HG03159 (cell line): ENCODE measurements around the gene PRMT6.
"Not testable (repeated sequence)": the region's sequence is repeated elsewhere in the genome, so short reads cannot be mapped to it uniquely, and the experiment has no call there.

ENCODE experiments used
- ATAC-seq: cut with Tn5 transposase; IDR thresholded peaks from one replicate; pipeline ENCODE4 v1.9.1; 2021; ENCODE audit warnings: mild to moderate bottlenecking, moderate library complexity; ENCODE audit not compliant: unreplicated experiment

The PRMT6 gene

GRCh38 chr1:107093395-107093794 is 36.9 kb downstream of the PRMT6 start:
- not testable (repeated sequence) for ATAC-seq

DNA sequence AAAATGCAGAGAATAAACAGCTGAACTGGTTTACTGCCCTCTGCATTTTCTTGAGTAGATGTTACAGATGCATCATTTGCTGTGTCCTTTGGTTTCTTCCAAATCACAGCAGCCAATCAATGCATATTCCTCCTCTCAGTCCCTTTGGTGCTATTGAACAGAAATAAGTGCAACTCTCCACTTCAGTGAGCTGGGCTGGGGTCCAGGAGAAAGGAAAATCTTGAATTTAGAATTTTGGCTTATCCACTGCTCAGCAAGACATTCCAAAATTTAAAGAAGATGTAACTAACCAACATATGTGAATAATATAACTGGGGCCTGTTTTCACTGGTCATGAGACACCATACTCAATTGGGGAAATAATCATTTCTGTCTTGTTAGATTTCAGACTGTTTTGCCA is 39.2 kb downstream of the PRMT6 start:
- no peak for ATAC-seq

GRCh38 chr1:107096690-107097089 is 40.2 kb downstream of the PRMT6 start:
- ATAC-seq: no peak

DNA sequence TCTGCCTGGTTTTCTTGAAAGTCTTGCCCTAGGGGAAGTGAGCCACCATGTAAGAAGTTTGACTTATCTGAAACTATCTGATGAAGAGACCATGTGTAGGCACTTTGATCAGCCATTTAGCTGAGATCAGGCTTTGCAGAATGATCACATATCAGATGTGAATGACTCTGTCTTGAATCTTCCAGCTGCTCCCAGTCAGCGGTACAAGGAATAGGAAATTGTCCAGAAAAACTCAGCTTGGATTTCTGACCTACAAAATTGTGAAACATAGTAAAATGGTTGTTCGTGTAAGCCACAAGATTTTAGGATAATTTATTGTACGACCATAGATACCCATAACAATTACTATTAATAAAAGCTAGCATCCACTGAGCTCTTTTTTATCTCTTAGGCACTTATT is 42.5 kb downstream of the PRMT6 start:
- ATAC-seq: no peak

DNA sequence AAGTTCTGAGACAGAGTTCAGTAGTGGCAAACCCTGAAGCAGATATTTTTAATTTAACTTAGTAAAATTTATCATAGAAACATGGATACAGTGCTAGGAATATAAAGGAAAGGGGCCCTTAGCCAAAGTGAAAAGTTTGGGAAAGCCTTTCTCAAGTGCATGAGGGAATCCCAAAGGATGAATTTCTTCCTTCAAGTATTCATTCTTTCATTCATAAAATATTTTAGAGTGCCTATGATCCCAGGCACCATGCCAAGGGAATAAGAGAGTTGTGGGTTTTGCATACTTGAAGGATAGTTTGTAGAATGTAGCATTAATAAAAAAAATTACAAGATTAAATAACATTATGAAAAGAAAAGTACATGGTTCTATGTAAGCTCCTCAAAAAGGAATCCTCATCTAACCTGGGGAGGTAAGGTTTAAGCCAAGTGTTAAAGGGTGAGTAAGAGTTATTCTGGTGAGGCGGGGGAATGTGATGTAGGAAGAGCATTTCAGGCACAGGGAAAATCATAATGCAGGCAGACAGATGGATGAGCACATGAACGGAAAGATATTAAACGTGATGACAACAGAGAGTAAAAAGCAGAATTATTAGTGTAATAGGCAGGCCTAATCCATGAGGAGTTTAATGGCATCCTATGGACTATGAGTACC is 44.0 kb downstream of the PRMT6 start:
- no peak for ATAC-seq

GRCh38 chr1:107105914-107106313 is 49.4 kb downstream of the PRMT6 start:
- no peak for ATAC-seq
